Testis (tissue), 2 donors: ENCODE results near the gene RHOD.

ENCODE experiments used
- CTCF ChIP-seq, 3 experiments: fragments of 450-650 bp in 2 of 3; fragments of 200-600 bp in 1 of 3; sonication (generic) in 1 of 3; IDR thresholded peaks; one replicate each; pipeline ENCODE4 v1.5.1; 2016 to 2019; ENCODE audit warnings: antibody characterized with exemption in 3 of 3, mild to moderate bottlenecking in 2 of 3, moderate library complexity in 1 of 3
- POLR2A ChIP-seq: fragments of 450-650 bp; IDR thresholded peaks from one replicate; pipeline ENCODE4 v1.6.1; 2017; ENCODE audit warnings: antibody characterized with exemption, mild to moderate bottlenecking, moderate library complexity

- TF ChIP-seq CTCF (IDR thresholded peaks at IDR 0.05) = no peak
- no peak for TF ChIP-seq POLR2A
These were observed 15.6 kb downstream of the RHOD start for GRCh38 chr11:67072295-67072694.
